ENCODE measurements around the gene TBC1D21.

Gene TBC1D21

GRCh38 chr15:73885954-73886700 is 12.8 kb downstream of the TBC1D21 start:
- no peak overlapping the region for H3K9ac ChIP-seq (ENCODE audit: low read length)
- no peak overlapping the region for H3K4me3 ChIP-seq (ENCODE audit: low read depth, low read length, poor library complexity, severe bottlenecking)
- H3F3A ChIP-seq (ENCODE audit: insufficient read depth, low read length), result no peaks in the 10 kb centered on the region
- H2AFZ ChIP-seq (ENCODE audit: low read length), result no peak overlapping the region
- H3K4me2 ChIP-seq (ENCODE audit: low read length), result no peak overlapping the region
- H3K79me2 ChIP-seq (ENCODE audit: insufficient read depth, low read length), result no peaks in the 10 kb centered on the region
- no peaks in the 10 kb centered on the region for H3K36me3 ChIP-seq (ENCODE audit: insufficient read depth, low read length)
- H4K20me1 ChIP-seq (ENCODE audit: insufficient read depth, low read length), result no peaks in the 10 kb centered on the region
- no peaks in the 10 kb centered on the region for H3K9me2 ChIP-seq (ENCODE audit: low read depth, low read length)
- H3K9me3 ChIP-seq (ENCODE audit: low read length), result no peaks in the 10 kb centered on the region
- no peaks in the 10 kb centered on the region for H3K27me3 ChIP-seq (ENCODE audit: insufficient read depth, low read length)
- TF ChIP-seq EZH2 (IDR thresholded peaks at IDR 0.05; ENCODE audit: borderline replicate concordance, low read length), result no peak
- H3K4me1 ChIP-seq (ENCODE audit: insufficient read depth, low read length, severe bottlenecking), result no peaks in the 10 kb centered on the region
- no peak overlapping the region for H3K27ac ChIP-seq (ENCODE audit: low read depth, low read length, poor library complexity, severe bottlenecking)

- Histone ChIP-seq H3K4me1 (ENCODE audit: insufficient read depth, low read length, severe bottlenecking) (no peaks in the 10 kb centered on the region), H3K4me2 (ENCODE audit: low read length) (no peak overlapping the region), H3K36me3 (ENCODE audit: insufficient read depth, low read length) (no peaks in the 10 kb centered on the region)
Observed at GRCh38 chr15:73886717-73887345, 13.5 kb downstream of the TBC1D21 start.

GRCh38 chr15:73887481-73887880 is 14.1 kb downstream of the TBC1D21 start:
- TF ChIP-seq CTCF (IDR thresholded peaks at IDR 0.05; ENCODE audit: low read length) (no peak), EZH2 (IDR thresholded peaks at IDR 0.05; ENCODE audit: borderline replicate concordance, low read length) (no peak)
- no peaks in the 10 kb centered on the region for H3K9me3 ChIP-seq (ENCODE audit: low read length)

More at GRCh38 chr15:73886717-73887345, 13.5 kb downstream of the TBC1D21 start:
- Histone ChIP-seq H2AFZ (ENCODE audit: low read length) (no peak overlapping the region), H3K27me3 (ENCODE audit: insufficient read depth, low read length) (no peaks in the 10 kb centered on the region), H3K9ac (ENCODE audit: low read length) (no peak overlapping the region), H4K20me1 (ENCODE audit: insufficient read depth, low read length) (no peaks in the 10 kb centered on the region), H3K27ac (ENCODE audit: low read depth, low read length, poor library complexity, severe bottlenecking) (no peak overlapping the region), H3K9me3 (ENCODE audit: low read length) (no peaks in the 10 kb centered on the region), H3K9me2 (ENCODE audit: low read depth, low read length) (no peaks in the 10 kb centered on the region), H3K79me2 (ENCODE audit: insufficient read depth, low read length) (no peaks in the 10 kb centered on the region), H3K4me3 (ENCODE audit: low read depth, low read length, poor library complexity, severe bottlenecking) (no peak overlapping the region), H3F3A (ENCODE audit: insufficient read depth, low read length) (no peaks in the 10 kb centered on the region)
- TF ChIP-seq EZH2 (IDR thresholded peaks at IDR 0.05; ENCODE audit: borderline replicate concordance, low read length), result no peak
- no peak for TF ChIP-seq CTCF (IDR thresholded peaks at IDR 0.05; ENCODE audit: low read length)

More at GRCh38 chr15:73887481-73887880, 14.1 kb downstream of the TBC1D21 start:
- no peak overlapping the region for H2AFZ ChIP-seq (ENCODE audit: low read length)
- no peaks in the 10 kb centered on the region for H4K20me1 ChIP-seq (ENCODE audit: insufficient read depth, low read length)
- H3K27ac ChIP-seq (ENCODE audit: low read depth, low read length, poor library complexity, severe bottlenecking), result no peak overlapping the region
- no peak overlapping the region for H3K4me3 ChIP-seq (ENCODE audit: low read depth, low read length, poor library complexity, severe bottlenecking)
- H3K4me1 ChIP-seq (ENCODE audit: insufficient read depth, low read length, severe bottlenecking), result no peaks in the 10 kb centered on the region
- no peak overlapping the region for H3K9ac ChIP-seq (ENCODE audit: low read length)
- no peaks in the 10 kb centered on the region for H3F3A ChIP-seq (ENCODE audit: insufficient read depth, low read length)
- H3K4me2 ChIP-seq (ENCODE audit: low read length), result no peak overlapping the region
- no peaks in the 10 kb centered on the region for H3K9me2 ChIP-seq (ENCODE audit: low read depth, low read length)
- no peaks in the 10 kb centered on the region; the same call in 1 of the 2 replicates for H3K27me3 ChIP-seq (ENCODE audit: insufficient read depth, low read length)
- no peaks in the 10 kb centered on the region for H3K79me2 ChIP-seq (ENCODE audit: insufficient read depth, low read length)
- H3K36me3 ChIP-seq (ENCODE audit: insufficient read depth, low read length), result no peaks in the 10 kb centered on the region

Measured in OCI-LY1 (cell line).